Femur (tissue), 1 donor: ENCODE results near the gene GAS7.

Experiments
- DNase-seq: peaks from one replicate; pipeline ENCODE4 v3.0.0-alpha.2; 2017

The GAS7 gene

GRCh38 chr17:10170233-10170632 lies 28.2 kb downstream of the GAS7 start:
- no peak for DNase-seq

- no peak for DNase-seq
These were observed 29.1 kb downstream of the GAS7 start for GRCh38 chr17:10169290-10169689.

- DNase-seq: no peak
These were observed 32.0 kb downstream of the GAS7 start for GRCh38 chr17:10166176-10166935.

- no peak for DNase-seq
These were observed 36.3 kb downstream of the GAS7 start for GRCh38 chr17:10162096-10162495.

GRCh38 chr17:10161386-10161785 lies 37.0 kb downstream of the GAS7 start:
- no peak for DNase-seq

GRCh38 chr17:10156948-10157607 lies 41.3 kb downstream of the GAS7 start:
- DNase-seq: peak; percentile 76

- no peak for DNase-seq
These were observed 41.8 kb downstream of the GAS7 start for GRCh38 chr17:10156599-10156947.

- DNase-seq: no peak
These were observed 42.4 kb downstream of the GAS7 start for GRCh38 chr17:10156077-10156435.

- DNase-seq: peak; percentile 65
These were observed 42.9 kb downstream of the GAS7 start for GRCh38 chr17:10155371-10156076.

GRCh38 chr17:10151667-10152496 lies 46.5 kb downstream of the GAS7 start:
- DNase-seq: no peak

- DNase-seq: no peak
These were observed 48.6 kb downstream of the GAS7 start for GRCh38 chr17:10149573-10150399.

GRCh38 chr17:10147761-10148415 lies 50.5 kb downstream of the GAS7 start:
- no peak for DNase-seq

- DNase-seq: no peak
These were observed 51.4 kb downstream of the GAS7 start for GRCh38 chr17:10147040-10147439.

GRCh38 chr17:10144982-10145381 lies 53.4 kb downstream of the GAS7 start:
- no peak for DNase-seq

- no peak for DNase-seq
These were observed 54.0 kb downstream of the GAS7 start for GRCh38 chr17:10144456-10144855.

- no peak for DNase-seq
These were observed 57.0 kb downstream of the GAS7 start for GRCh38 chr17:10141436-10141835.

- DNase-seq: no peak
These were observed 58.8 kb downstream of the GAS7 start for GRCh38 chr17:10139577-10139976.

- peak; percentile 59 for DNase-seq
These were observed 62.0 kb downstream of the GAS7 start for GRCh38 chr17:10136258-10136981.

- peak; percentile 64 for DNase-seq
These were observed 62.7 kb downstream of the GAS7 start for GRCh38 chr17:10135539-10136257.

GRCh38 chr17:10130677-10131076 lies 67.7 kb downstream of the GAS7 start:
- no peak for DNase-seq
